Measurements from ENCODE around the gene PTGER4.

The PTGER4 gene

DNA sequence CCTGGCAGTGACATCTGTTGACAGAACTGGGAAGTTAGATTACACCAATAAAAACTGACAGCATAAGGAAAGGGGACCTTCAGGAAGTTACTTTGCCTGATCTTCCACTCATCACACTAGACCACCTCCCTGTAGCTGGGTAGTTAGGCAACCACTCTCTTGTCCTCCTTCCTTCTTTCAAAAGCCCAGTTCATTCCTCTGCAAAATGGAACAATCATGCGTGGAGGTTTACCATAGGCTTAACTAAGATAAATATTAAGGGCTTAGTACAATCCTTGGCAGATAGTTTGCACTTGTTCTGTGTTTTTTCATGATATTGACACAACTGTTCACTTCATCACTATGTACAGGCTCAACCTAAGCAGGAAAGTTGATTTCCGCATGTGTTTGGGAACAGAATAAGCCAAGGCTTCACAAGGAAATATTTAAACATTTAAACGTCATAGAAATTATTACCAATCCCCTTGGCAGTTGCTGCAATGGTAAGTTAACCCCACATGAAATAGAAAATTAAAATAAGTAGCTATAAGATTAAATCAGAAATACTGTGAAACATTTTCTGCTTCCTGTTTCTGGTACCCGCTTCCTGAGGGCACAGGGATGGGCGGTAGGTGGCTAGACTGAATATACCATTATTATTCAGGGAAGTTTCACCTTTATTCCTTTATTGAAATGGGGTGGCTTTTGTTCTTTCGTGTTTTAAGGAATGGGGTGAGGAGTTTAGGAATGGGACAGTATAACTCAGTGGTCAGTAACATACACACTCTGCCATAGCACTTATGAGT, 9.9 kb upstream of the PTGER4 start:
- no peak for DNase-seq (ENCODE audit: extremely low read depth in 1 of 2, low read depth in 1 of 2)

DNA sequence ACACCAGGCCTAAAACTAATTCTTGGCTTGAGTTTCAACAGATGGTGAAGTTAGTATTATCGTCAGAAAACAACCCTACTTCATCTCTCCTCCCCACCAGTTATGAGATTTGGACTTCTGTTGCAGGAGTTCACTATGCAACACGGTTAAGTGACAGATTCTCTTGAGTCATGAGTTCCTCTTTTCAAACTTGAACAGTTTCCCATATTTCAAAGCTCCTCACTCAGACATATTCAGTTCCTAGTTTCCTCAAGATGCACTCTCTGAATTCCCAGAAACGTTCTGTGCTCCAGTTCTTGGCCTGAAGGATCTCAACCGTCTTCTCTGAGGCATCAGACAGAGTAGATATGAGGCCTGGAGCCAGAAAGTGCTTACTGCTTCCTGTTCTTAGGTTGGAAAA, 7.3 kb upstream of the PTGER4 start:
- DNase-seq (ENCODE audit: extremely low read depth in 1 of 2, low read depth in 1 of 2) = no peak

DNA sequence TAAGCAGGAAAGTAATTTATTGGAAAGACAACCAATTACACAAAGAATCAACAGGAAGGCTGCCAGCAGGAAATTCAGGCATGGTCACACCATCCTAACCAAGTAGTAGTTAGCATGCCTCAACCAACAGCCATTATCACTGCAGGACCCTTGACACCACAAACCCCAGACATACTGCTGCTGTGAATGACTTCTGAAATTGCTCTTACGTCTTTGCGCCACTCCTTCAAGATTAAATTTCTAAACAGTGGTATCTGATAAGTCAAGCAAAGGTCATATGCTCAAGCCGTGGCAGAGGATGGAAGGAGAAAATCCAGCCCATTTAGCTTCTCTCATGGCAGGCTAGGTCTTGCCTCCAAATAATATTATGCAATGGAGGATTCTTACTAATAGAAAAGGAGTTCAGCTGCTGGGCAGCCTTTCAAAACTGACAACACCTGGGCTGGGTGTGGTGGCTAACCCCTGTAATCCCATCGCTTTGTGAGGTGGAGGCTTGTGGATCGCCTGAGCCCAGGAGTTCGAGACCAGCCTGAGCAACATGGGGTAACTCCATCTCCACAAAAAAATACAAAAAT, 5.0 kb upstream of the PTGER4 start:
- DNase-seq (ENCODE audit: extremely low read depth in 1 of 2, low read depth in 1 of 2) = no peak

DNA sequence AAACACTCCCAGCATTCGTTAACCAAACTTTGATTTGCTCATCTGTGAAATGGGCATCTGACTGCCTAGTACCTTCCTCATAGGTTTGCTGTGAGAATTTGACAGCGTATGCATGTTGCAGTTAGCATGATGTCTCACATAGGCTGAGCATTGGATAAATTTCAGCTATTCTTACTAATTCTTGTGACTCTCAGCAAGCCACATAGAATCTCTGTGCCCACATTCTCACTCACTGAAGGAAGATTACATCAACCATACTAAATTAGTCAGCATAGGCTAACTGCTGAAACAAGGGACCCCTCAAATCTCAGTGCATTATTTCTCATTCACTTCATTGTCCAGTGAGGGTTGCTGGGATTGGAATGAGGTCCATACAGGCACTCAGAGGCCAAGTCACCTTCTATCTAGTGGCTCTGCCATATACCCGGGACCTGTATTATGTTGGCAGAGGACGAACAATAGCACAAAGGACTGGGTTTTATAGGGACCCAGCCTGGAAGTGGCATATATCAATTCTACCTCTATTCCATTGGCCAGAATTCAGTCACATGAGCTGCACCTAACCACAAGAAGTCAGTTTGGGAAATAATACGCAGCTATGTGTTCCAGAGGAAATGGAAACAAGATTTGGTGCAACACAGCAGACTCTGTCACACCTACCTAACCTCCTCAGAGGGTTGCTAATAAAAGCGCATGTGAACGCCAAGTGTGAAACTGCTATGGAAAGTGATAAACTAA, 4.2 kb upstream of the PTGER4 start:
- no peak for DNase-seq (ENCODE audit: extremely low read depth in 1 of 2, low read depth in 1 of 2)

DNA sequence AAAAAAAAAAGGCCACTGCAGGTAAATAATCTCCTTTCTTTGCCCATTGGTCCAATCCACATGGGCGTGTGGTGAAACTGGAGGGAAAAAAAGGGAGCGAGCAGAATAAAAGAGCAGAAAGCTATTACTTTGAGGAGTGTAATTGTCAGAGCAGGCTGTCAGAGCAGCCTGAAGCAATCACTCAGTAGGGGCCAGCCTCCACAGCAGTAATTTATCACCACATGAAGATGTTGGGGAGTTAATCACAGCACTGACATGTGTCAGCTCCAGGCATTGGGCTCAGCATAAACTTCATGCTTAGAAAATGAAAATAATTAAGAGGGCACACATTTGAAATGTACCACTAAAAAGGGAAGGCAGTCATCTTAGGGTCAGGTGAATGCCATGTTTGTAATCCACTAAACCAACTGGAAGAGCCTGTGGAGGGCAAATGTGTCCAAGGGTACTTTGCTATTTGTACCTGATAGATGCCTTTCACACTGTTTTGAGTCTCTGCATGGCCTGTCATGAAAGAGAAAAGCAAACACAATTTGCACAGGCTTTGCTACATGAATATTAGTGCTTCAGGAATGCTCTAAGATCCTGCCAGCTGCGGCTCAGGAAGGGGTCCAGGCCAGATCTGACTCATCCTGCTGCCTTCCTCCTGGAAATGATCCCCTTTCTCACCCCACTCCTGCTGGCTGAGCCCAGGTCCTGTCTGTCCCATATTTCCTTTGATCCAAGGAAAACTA, 2.9 kb upstream of the PTGER4 start:
- no peak for DNase-seq (ENCODE audit: extremely low read depth in 1 of 2, low read depth in 1 of 2)

DNA sequence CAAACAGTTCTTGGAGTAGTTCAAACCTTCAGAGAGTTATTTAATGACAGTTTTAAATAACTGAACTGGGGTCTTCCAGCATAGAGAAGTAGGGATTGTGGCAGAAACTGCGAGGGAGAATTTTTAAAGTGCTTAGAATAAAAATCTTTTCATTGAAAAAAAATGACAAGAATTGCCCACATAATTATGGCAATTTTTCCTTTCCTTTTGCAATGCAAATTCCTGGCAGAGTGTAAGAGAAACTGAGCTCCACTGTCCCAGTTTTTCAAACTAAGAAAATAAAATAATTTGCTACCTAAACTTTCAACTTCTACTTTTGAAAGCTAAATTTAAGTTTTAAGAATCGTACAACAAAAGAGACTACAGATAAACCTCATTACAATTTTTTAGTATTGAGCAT, 2.3 kb upstream of the PTGER4 start:
- no peak for DNase-seq (ENCODE audit: extremely low read depth in 1 of 2, low read depth in 1 of 2)

DNA sequence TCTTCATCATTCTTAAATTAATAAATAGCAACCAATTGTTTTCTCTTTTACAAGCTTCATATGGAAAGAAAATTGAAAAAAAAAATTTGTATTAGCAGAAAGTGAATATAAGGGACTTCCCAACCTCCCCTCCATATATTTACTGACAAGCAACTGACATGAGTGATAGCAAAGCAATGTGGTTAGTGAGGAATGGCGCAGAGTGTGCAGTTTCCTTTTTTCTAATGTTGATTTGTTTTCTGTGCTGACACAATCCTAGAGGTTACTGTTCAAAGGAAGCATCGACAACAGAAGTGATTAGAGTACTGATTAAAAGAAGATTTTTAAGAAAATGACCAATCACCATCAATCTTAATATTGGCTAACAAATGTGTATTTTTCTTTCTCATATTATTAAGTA, 1.7 kb upstream of the PTGER4 start:
- DNase-seq (ENCODE audit: extremely low read depth in 1 of 2, low read depth in 1 of 2) = no peak

DNA sequence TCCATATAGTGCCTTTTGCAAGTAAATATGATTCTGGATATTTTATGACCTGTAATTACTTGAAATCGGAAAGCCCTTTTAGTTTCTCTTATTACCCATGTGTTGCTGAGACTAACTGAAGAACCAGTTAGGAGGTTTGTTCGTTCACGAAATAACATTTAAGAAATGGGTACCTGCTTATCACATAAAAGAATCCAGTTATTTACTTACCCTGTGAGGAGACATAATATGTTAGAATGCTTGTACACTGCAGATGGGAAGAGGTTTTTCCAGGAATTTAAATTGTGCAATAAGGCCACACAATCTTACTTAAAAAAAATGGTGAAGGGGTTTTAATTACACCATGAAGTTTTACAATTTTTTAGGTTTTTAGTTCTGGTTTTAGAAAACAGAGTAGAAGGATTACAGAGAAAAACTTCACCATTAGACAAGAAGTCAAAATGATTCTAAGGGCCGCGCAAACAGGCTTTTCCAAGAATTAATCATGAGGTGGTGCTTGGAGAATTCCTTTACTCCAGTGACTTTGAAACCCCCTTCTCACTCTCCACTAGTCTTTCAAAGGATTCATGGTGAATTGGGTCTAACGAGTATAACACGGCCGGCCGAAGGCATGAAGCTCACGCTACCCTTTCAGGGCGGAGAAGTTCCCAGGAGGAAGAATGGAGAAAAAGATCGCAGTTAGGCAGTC, 1.1 kb upstream of the PTGER4 start:
- DNase-seq (ENCODE audit: extremely low read depth in 1 of 2, low read depth in 1 of 2) = no peak

DNA sequence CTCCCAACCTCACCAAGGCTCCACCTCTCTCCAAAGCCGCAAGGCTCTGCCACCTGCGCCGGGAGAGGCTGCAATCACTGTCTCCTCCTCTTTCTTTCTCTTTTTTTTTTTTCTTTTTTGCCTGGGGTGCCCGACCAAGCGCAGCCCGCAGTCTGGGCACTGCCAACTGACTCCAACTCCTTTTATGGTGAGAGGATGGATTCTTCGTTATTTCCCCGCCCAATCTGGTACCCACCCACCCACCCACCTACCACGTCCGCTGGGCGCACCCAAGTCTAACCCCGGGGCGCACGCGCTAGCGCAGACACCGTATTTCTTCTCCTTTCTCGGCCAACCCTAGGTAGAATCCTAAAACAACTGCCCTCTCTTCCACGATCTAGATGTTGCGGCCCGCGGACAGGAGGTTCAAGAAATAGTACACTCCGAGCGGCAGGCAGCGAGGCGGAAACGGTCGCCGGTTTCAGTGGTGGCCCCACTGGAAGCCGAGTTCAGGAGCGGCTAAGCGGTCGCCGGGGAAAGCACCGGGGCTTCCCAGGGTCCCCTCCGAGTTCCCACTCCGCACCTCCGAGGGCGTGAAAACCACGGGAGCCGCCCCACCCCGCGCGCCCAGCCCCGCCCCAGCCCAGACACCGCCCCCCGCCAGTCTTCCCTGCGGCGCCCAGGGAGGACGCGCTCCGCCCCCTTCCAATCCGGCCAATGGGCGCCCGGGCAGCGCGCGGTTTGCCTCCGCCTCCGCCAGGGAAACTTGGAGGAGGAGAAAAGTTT, 385 bp upstream of the PTGER4 start:
- peak; percentile 89 to 91 for DNase-seq (ENCODE audit: extremely low read depth in 1 of 2, low read depth in 1 of 2)

DNA sequence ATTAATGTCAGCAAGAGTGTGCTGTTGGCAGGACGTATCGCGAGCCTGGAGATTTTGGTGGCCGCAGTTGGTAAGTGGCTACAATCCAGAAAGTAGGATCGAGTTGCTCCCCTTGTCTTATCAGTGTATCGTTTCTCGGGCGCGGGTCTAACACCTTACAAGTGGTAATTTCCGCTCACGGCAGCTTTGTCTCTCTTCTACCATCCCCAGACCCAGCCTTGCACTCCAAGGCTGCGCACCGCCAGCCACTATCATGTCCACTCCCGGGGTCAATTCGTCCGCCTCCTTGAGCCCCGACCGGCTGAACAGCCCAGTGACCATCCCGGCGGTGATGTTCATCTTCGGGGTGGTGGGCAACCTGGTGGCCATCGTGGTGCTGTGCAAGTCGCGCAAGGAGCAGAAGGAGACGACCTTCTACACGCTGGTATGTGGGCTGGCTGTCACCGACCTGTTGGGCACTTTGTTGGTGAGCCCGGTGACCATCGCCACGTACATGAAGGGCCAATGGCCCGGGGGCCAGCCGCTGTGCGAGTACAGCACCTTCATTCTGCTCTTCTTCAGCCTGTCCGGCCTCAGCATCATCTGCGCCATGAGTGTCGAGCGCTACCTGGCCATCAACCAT, 1.1 kb downstream of the PTGER4 start:
- peak in 1 of 2 donors; percentile 22 for DNase-seq (ENCODE audit: extremely low read depth in 1 of 2, low read depth in 1 of 2)

DNA sequence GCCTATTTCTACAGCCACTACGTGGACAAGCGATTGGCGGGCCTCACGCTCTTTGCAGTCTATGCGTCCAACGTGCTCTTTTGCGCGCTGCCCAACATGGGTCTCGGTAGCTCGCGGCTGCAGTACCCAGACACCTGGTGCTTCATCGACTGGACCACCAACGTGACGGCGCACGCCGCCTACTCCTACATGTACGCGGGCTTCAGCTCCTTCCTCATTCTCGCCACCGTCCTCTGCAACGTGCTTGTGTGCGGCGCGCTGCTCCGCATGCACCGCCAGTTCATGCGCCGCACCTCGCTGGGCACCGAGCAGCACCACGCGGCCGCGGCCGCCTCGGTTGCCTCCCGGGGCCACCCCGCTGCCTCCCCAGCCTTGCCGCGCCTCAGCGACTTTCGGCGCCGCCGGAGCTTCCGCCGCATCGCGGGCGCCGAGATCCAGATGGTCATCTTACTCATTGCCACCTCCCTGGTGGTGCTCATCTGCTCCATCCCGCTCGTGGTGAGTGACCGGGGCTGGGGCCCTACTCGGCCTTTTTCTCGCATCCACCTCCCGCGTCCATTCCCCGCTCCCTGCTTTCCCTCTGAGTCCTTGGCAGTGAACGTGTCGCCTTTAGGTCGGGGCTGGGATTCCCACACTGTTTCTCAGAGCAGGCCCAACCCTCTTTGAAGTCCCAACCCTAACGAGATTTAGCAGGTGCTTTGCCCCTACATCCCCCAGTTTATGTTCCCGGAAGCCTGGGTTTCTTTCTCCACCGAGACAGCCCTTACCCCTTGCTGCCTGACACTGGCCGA, 1.8 kb downstream of the PTGER4 start:
- DNase-seq (ENCODE audit: extremely low read depth in 1 of 2, low read depth in 1 of 2) = peak in 1 of 2 donors; percentile 28

DNA sequence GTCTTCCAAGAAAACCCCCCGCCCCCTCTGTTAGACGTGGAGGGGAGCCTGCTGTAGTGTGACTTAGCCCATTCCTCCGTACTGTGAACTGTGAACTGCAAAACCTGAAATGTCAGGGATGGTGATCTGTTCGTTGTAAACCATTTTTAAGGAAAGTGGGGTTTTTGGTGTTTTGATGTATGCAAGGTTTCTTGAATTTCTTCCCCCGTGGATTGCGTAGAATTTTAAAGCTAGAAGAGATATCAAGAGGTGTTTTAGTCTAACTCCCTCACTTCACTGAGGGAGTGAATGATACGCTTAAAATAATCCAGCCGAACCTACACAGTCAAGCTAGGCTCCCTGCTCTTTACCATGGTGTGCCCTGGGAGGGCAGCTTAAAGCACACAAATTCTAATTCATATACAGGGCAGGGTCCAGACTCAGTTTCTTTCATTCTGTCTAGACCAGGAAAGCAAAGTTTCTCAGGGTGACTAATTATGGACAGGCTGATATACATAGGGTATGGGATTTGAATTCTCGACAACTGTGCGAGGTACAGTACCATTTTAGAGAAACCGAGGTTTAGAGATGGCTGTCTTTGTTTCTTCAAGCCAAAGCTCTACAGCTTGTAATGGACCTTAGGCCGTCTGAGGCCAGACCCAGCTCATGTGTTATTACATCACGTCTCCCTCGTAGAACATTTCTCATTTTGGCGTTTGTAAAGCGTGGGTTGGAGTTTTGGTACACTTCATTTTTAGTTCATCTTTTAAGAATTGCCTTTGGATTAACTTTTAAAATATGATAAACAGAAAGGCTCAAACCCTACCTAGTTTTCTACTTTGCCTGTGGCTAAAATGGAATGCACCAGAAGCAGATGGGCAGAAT, 2.7 kb downstream of the PTGER4 start:
- DNase-seq (ENCODE audit: extremely low read depth in 1 of 2, low read depth in 1 of 2) = no peak

DNA sequence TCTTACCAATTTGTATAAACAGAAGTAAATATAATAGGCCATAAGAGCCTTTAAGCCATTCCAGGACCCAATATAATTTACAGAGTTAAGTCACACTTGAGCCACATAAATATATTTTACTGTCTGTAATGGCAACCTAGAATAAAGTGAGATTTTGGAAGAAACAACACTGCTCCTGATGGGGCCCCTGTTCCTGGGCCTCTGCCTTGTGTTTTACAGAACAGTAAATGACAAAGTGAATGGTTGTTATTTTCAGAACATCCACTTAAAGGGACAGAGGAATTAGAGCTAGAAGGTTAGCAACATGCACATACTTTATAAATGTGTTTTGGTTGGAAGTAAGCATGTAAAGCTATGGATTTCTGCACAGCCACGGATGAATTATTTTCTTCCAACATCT, 3.6 kb downstream of the PTGER4 start:
- DNase-seq (ENCODE audit: extremely low read depth in 1 of 2, low read depth in 1 of 2) = no peak

DNA sequence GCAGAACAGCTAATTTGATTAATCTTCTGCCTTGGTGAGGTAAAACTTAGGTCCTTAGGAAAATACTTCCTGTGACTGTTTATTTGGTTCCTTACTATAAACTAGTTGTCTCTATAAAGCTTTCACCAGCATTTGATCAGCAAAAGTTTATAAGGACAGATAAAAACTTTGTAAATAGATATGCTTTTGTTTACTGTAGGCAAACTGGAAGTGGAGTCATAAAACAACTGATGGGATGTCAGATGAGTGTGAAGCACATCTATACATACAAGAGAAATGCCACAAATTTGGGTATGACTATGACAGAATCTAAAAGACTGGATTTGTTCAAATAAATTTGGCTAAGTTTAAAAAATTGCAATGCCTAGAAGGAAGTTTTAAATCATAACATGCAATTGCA, 5.5 kb downstream of the PTGER4 start:
- no peak for DNase-seq (ENCODE audit: extremely low read depth in 1 of 2, low read depth in 1 of 2)

DNA sequence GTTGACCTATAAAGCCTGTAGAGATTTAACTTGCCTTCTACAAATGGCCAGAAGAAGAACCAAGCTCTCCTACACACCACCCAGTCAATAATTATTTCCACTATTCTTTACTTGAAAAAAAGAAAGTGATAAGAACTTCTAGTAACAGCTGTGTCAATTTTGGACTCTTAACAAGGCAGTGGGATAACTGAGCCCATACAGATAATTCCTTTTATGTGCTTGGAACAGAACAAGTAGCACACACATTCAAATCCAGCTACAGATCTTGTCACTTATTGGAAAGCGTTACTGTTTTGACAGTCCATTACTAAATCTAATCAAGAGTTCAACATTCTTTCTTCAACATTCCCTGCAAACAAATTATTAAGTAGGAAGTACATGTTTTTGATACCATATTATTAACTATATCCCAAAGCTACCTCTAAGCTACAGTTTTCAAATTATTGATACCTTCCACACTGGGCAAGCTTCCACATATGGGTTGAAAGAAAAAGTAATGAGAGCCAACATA, 6.3 kb downstream of the PTGER4 start:
- DNase-seq (ENCODE audit: extremely low read depth in 1 of 2, low read depth in 1 of 2) = no peak

DNA sequence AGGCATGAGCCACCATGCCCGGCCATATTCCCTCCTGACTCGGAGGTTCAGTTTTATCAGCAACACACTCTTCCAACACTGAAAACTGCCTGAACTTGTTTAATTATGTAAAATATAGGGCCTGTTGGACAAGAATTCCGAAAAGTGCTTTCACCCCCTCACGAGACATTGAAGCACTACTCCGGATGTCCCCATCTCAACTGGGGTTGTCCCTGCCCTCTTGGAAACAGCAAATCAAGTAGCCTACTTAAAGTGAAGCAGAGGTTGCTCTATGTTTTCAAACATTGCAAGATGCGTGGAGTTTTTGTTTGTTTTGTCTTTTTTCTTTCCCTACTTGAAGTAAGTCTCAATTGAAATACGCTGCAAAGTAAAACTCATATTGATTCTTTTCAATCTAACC, 7.6 kb downstream of the PTGER4 start:
- DNase-seq (ENCODE audit: extremely low read depth in 1 of 2, low read depth in 1 of 2) = no peak

DNA sequence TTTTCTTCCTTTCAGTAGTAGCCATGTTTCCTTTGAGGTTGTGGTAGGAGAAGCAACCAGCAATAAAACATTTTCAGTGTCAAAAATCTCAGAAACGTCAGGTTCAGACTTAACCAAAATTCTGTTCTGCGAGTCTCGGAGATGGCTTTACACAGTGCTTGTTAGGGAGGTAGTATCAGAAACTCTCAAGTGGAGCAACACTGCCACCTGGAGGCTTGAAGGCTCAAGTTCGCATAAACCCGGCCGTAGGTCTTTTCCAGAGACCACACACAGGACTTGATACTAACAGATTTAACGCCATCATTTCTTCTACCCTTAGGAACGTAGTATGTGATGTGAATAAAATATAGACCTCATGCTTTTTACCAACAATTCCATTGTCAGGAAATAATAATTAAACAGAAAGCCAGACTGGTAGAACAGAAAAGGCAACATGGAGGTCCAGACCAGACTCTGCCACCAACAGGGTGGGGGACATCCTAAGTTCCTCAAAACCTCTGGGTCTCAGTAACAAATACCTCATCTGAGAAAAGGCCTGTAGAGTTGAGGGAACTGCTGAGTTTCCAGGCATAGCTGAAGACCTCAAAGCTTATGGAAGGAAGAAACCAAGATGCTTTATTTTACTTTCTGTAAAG, 8.5 kb downstream of the PTGER4 start:
- peak in 1 of 2 donors; percentile 73 for DNase-seq (ENCODE audit: extremely low read depth in 1 of 2, low read depth in 1 of 2)

Measured in stimulated activated CD8-positive, alpha-beta memory T cell treated with anti-CD3 and anti-CD28 coated beads, Interleukin-7, amount 100 ng/mL, for 48 hours (primary cell).